ENCODE results near the gene CCDC66. TPM values are rescaled to one million over a fixed set of nuclear protein-coding genes. Genes with fewer than 3 reads are reported as not detected.

Gene CCDC66
- total RNA-seq = 10 to 100 TPM; 32.8 to 33.8 TPM

GRCh38 chr3:56556908-56557830 lies at the start of gene CCDC66:
TSS of gene CCDC66 (plus strand) at chr3:56557175. CDS start at chr3:56557243, 68 bp downstream.

Other genes starting within 250 kb of the CCDC66 start
- not detected for gene ERC2, start 88.7 kb upstream of the CCDC66 start, total RNA-seq
- 10 to 100 TPM; 61.7 to 66.8 TPM for gene TASOR, start 126.1 kb downstream of the CCDC66 start, total RNA-seq
- 100 to 1,000 TPM; 102 to 103 TPM for gene ARHGEF3, start 244.8 kb downstream of the CCDC66 start, total RNA-seq